Measurements from ENCODE around the gene GP1BA. TPM values are rescaled to one million over a fixed set of nuclear protein-coding genes. Genes with fewer than 3 reads are reported as not detected.
A peak's percentile ranks its signal among the peaks of the same experiment; 100 is the strongest.

GP1BA gene
- polyA plus RNA-seq, 4 donors: 1.4 to 3.1 (median 2.4) TPM

GRCh38 chr17:4949321-4950074 lies 17.4 kb downstream of the GP1BA start:
- DNase-seq (ENCODE audit: low read depth in 4 of 4, low spot score in 2 of 4): peak in 1 of 4 donors; percentile 40

- DNase-seq (ENCODE audit: low read depth in 4 of 4, low spot score in 2 of 4): no peak
Measured at GRCh38 chr17:4950075-4950745, 18.1 kb downstream of the GP1BA start.

GRCh38 chr17:4950746-4951204 lies 18.7 kb downstream of the GP1BA start, which contains the start of gene ENO3:
TSS of gene ENO3 (plus strand) at chr17:4951119. CDS start at chr17:4951830, 711 bp downstream.
- DNase-seq (ENCODE audit: low read depth in 4 of 4, low spot score in 2 of 4): no peak

- DNase-seq (ENCODE audit: low read depth in 4 of 4, low spot score in 2 of 4): no peak
Measured at GRCh38 chr17:4951486-4951885, 19.4 kb downstream of the GP1BA start.

- no peak for DNase-seq (ENCODE audit: low read depth in 4 of 4, low spot score in 2 of 4)
Measured at GRCh38 chr17:4953451-4953961, 21.4 kb downstream of the GP1BA start.

GRCh38 chr17:4955091-4955490 lies 23.0 kb downstream of the GP1BA start:
- no peak for DNase-seq (ENCODE audit: low read depth in 4 of 4, low spot score in 2 of 4)

- DNase-seq (ENCODE audit: low read depth in 4 of 4, low spot score in 2 of 4): no peak
Measured at GRCh38 chr17:4956493-4957061, 24.5 kb downstream of the GP1BA start.

- DNase-seq (ENCODE audit: low read depth in 4 of 4, low spot score in 2 of 4): no peak
Measured at GRCh38 chr17:4958102-4958501, 26.0 kb downstream of the GP1BA start.

- no peak for DNase-seq (ENCODE audit: low read depth in 4 of 4, low spot score in 2 of 4)
Measured at GRCh38 chr17:4959261-4959965, 27.3 kb downstream of the GP1BA start.

GRCh38 chr17:4960279-4960922 lies 28.3 kb downstream of the GP1BA start:
- DNase-seq (ENCODE audit: low read depth in 4 of 4, low spot score in 2 of 4): no peak

GRCh38 chr17:4965311-4965986 lies 33.4 kb downstream of the GP1BA start:
- DNase-seq (ENCODE audit: low read depth in 4 of 4, low spot score in 2 of 4): no peak

GRCh38 chr17:4966844-4967538 lies 34.9 kb downstream of the GP1BA start:
- peak; percentile 98 to 100 (median 99) for DNase-seq (ENCODE audit: low read depth in 4 of 4, low spot score in 2 of 4)

- peak; percentile 93 to 99 (median 99) for DNase-seq (ENCODE audit: low read depth in 4 of 4, low spot score in 2 of 4)
Measured at GRCh38 chr17:4967539-4968485, 35.7 kb downstream of the GP1BA start, which contains the start of gene SPAG7. TSS of gene SPAG7 (minus strand) at chr17:4967817. CDS start at chr17:4967804, 13 bp downstream.

- peak in 1 of 4 donors; percentile 27 for DNase-seq (ENCODE audit: low read depth in 4 of 4, low spot score in 2 of 4)
Measured at GRCh38 chr17:4968486-4969046, 36.5 kb downstream of the GP1BA start.

- DNase-seq (ENCODE audit: low read depth in 4 of 4, low spot score in 2 of 4): no peak
Measured at GRCh38 chr17:4969047-4969550, 37.0 kb downstream of the GP1BA start.

GRCh38 chr17:4969551-4970173 lies 37.6 kb downstream of the GP1BA start:
- DNase-seq (ENCODE audit: low read depth in 4 of 4, low spot score in 2 of 4): no peak

- DNase-seq (ENCODE audit: low read depth in 4 of 4, low spot score in 2 of 4): no peak
Measured at GRCh38 chr17:4970273-4970672, 38.2 kb downstream of the GP1BA start.
